Measurements from ENCODE around the gene UBXN11.

- TF ChIP-seq CTCF (IDR thresholded peaks at IDR 0.05) (no peak), POLR2AphosphoS5 (IDR thresholded peaks at IDR 0.05) (peak; percentile 0), POLR2A (IDR thresholded peaks at IDR 0.05) (no peak)
Measured at GRCh38 chr1:26278724-26279455, 27.5 kb downstream of the UBXN11 start.
